Skeletal muscle tissue (tissue), 4 donors: Measurements from ENCODE around the gene MED20. TPM values are rescaled to one million over a fixed set of nuclear protein-coding genes. Genes with fewer than 3 reads are reported as not detected.

Source experiments
- H3K27ac ChIP-seq: one replicate; pipeline ENCODE4 v1.7.0; 2013; ENCODE audit warnings: mild to moderate bottlenecking, low read depth, low read length, inconsistent platforms
- H3K27me3 ChIP-seq, 3 donors: one replicate each; pipeline ENCODE4 v1.7.0; 2013; ENCODE audit warnings: low read length in 3 of 3; ENCODE audit not compliant: control insufficient read depth in 3 of 3, insufficient read depth in 3 of 3
- H3K36me3 ChIP-seq, 3 donors: one replicate each; pipeline ENCODE4 v1.7.0; 2013; ENCODE audit warnings: low read length in 3 of 3; ENCODE audit not compliant: control insufficient read depth in 3 of 3, insufficient read depth in 3 of 3
- H3K4me1 ChIP-seq, 3 donors: one replicate each; pipeline ENCODE4 v1.7.0; 2013; ENCODE audit warnings: low read length in 3 of 3, mild to moderate bottlenecking in 3 of 3; ENCODE audit not compliant: control insufficient read depth in 3 of 3, insufficient read depth in 3 of 3
- H3K4me3 ChIP-seq, 3 donors: one replicate each; pipeline ENCODE4 v1.7.0; 2013; ENCODE audit warnings: low read length in 3 of 3
- H3K9ac ChIP-seq, 3 donors: one replicate each; pipeline ENCODE4 v1.7.0; 2013; ENCODE audit warnings: low read length in 3 of 3, mild to moderate bottlenecking in 3 of 3, moderate library complexity in 2 of 3, low read depth in 1 of 3
- H3K9me3 ChIP-seq, 3 donors: one replicate each; pipeline ENCODE4 v1.7.0; 2013; ENCODE audit warnings: low read length in 3 of 3; ENCODE audit not compliant: control insufficient read depth in 3 of 3
- total RNA-seq: library from RNA; depleted of rRNA; stranded (reverse); fragments of >200 nt; gene quantifications from one replicate; pipeline ENCODE4 v1.2.3, GENCODE V29; 2014
- donor health status: Osteomylitis.

Gene MED20
- total RNA-seq, 1 donor from 2014 or later: 17.2 TPM

GRCh38 chr6:41935193-41935574 lies 14.2 kb upstream of the MED20 start:
- Histone ChIP-seq H3K36me3 (peaks cover 40 to 46% (median 45%) of the 10 kb centered on the region in 3 donors), H3K27me3 (no peaks in the 10 kb centered on the region), H3K9ac (peak overlapping the region in 1 of 3 donors; percentile 28), H3K4me1 (peaks cover 23 to 38% (median 29%) of the 10 kb centered on the region in 3 donors), H3K4me3 (no peak overlapping the region), H3K27ac (no peak overlapping the region), H3K9me3 (no peaks in the 10 kb centered on the region)

GRCh38 chr6:41934278-41935192 lies 13.6 kb upstream of the MED20 start:
- H3K27me3 ChIP-seq: no peaks in the 10 kb centered on the region
- H3K9me3 ChIP-seq: no peaks in the 10 kb centered on the region
- H3K4me3 ChIP-seq: no peak overlapping the region
- peak overlapping the region in 1 of 3 donors; percentile 28 for H3K9ac ChIP-seq
- H3K4me1 ChIP-seq: peaks cover 20 to 31% (median 23%) of the 10 kb centered on the region in 3 donors
- no peak overlapping the region for H3K27ac ChIP-seq
- H3K36me3 ChIP-seq: peaks cover 46 to 52% (median 51%) of the 10 kb centered on the region in 3 donors

- peaks cover 62 to 74% (median 64%) of the 10 kb centered on the region in 3 donors for H3K36me3 ChIP-seq
- H3K27ac ChIP-seq: no peak overlapping the region
- H3K9ac ChIP-seq: no peak overlapping the region
- H3K4me1 ChIP-seq: peaks cover 4 to 16% (median 7%) of the 10 kb centered on the region in 3 donors
- no peak overlapping the region for H3K4me3 ChIP-seq
- no peaks in the 10 kb centered on the region for H3K9me3 ChIP-seq
- no peaks in the 10 kb centered on the region for H3K27me3 ChIP-seq
These were observed 11.4 kb upstream of the MED20 start for GRCh38 chr6:41932378-41932777.

GRCh38 chr6:41931792-41932191 lies 10.9 kb upstream of the MED20 start:
- peaks cover 4 to 15% (median 4%) of the 10 kb centered on the region in 3 donors for H3K4me1 ChIP-seq
- H3K36me3 ChIP-seq: peaks cover 64 to 78% (median 68%) of the 10 kb centered on the region in 3 donors
- no peaks in the 10 kb centered on the region for H3K27me3 ChIP-seq
- H3K9me3 ChIP-seq: no peaks in the 10 kb centered on the region
- H3K4me3 ChIP-seq: no peak overlapping the region
- no peak overlapping the region for H3K27ac ChIP-seq
- no peak overlapping the region for H3K9ac ChIP-seq

- Histone ChIP-seq H3K4me1 (peaks cover 0 to 2% (median 0%) of the 10 kb centered on the region in 3 donors), H3K36me3 (peaks cover 60 to 76% (median 67%) of the 10 kb centered on the region in 3 donors), H3K9me3 (no peaks in the 10 kb centered on the region), H3K27ac (no peak overlapping the region), H3K4me3 (no peak overlapping the region), H3K9ac (no peak overlapping the region), H3K27me3 (no peaks in the 10 kb centered on the region)
These were observed 9.0 kb upstream of the MED20 start for GRCh38 chr6:41929924-41930323.

- peaks cover 5 to 13% (median 9%) of the 10 kb centered on the region in 3 donors for H3K4me1 ChIP-seq
- H3K9ac ChIP-seq: no peak overlapping the region
- no peak overlapping the region for H3K4me3 ChIP-seq
- H3K36me3 ChIP-seq: peaks cover 44 to 55% (median 50%) of the 10 kb centered on the region in 3 donors
- H3K27ac ChIP-seq: no peak overlapping the region
- no peaks in the 10 kb centered on the region for H3K27me3 ChIP-seq
- no peaks in the 10 kb centered on the region for H3K9me3 ChIP-seq
These were observed 6.3 kb upstream of the MED20 start for GRCh38 chr6:41927253-41927652.

- Histone ChIP-seq H3K4me3 (peak overlapping the region; percentile 96 to 100 (median 99)), H3K9ac (peak overlapping the region; percentile 94 to 100 (median 98)), H3K36me3 (peaks cover 2 to 8% (median 4%) of the 10 kb centered on the region in 3 donors), H3K27me3 (no peaks in the 10 kb centered on the region), H3K9me3 (no peaks in the 10 kb centered on the region), H3K27ac (no peak overlapping the region), H3K4me1 (peaks cover 19 to 34% (median 34%) of the 10 kb centered on the region in 3 donors)
These were observed 1.2 kb upstream of the MED20 start for GRCh38 chr6:41922154-41922553.

- H3K4me3 ChIP-seq: peak overlapping the region; percentile 96 to 100 (median 99)
- H3K36me3 ChIP-seq: peaks cover under 1 to 8% (median 4%) of the 10 kb centered on the region in 3 donors
- H3K9me3 ChIP-seq: no peaks in the 10 kb centered on the region
- peak overlapping the region; percentile 94 to 100 (median 98) for H3K9ac ChIP-seq
- peaks cover 19 to 34% (median 34%) of the 10 kb centered on the region in 3 donors for H3K4me1 ChIP-seq
- H3K27ac ChIP-seq: peak overlapping the region; percentile 99
- H3K27me3 ChIP-seq: no peaks in the 10 kb centered on the region
These were observed 716 bp upstream of the MED20 start for GRCh38 chr6:41921712-41921998.

- Histone ChIP-seq H3K9ac (no peak overlapping the region), H3K36me3 (peaks cover 13 to 22% (median 21%) of the 10 kb centered on the region in 3 donors), H3K4me1 (peaks cover 17 to 28% (median 24%) of the 10 kb centered on the region in 3 donors)
These were observed 3.4 kb downstream of the MED20 start for GRCh38 chr6:41917528-41917927.

GRCh38 chr6:41914869-41915530 lies 5.9 kb downstream of the MED20 start:
- no peaks in the 10 kb centered on the region for H3K9me3 ChIP-seq
- no peaks in the 10 kb centered on the region for H3K27me3 ChIP-seq
- no peak overlapping the region for H3K4me3 ChIP-seq
- peaks cover 16 to 22% (median 21%) of the 10 kb centered on the region in 3 donors for H3K36me3 ChIP-seq
- H3K4me1 ChIP-seq: peaks cover 8 to 15% (median 12%) of the 10 kb centered on the region in 3 donors
- no peak overlapping the region for H3K9ac ChIP-seq
- no peak overlapping the region for H3K27ac ChIP-seq

More at GRCh38 chr6:41917528-41917927, 3.4 kb downstream of the MED20 start:
- Histone ChIP-seq H3K4me3 (no peak overlapping the region), H3K27me3 (no peaks in the 10 kb centered on the region), H3K9me3 (no peaks in the 10 kb centered on the region), H3K27ac (peak overlapping the region; percentile 13)
